Esophagus (tissue), 2 donors: ENCODE measurements around the gene OSCAR. TPM values are rescaled to one million over a fixed set of nuclear protein-coding genes. Genes with fewer than 3 reads are reported as not detected.
"Not testable (repeated sequence)": the region's sequence is repeated elsewhere in the genome, so short reads cannot be mapped to it uniquely, and the experiment has no call there.

ENCODE experiments used
- H3K27ac ChIP-seq, 2 donors: one replicate each; pipeline ENCODE4 v1.5.1; 2013; ENCODE audit warnings: low read depth in 2 of 2, mild to moderate bottlenecking in 2 of 2, inconsistent platforms in 1 of 2, low read length in 1 of 2, moderate library complexity in 1 of 2
- H3K27me3 ChIP-seq, 2 donors: one replicate each; pipeline ENCODE4 v1.6.1; 2013; ENCODE audit warnings: low read length in 2 of 2, control low read depth in 1 of 2, mild to moderate bottlenecking in 1 of 2; ENCODE audit not compliant: insufficient read depth in 2 of 2, control insufficient read depth in 1 of 2
- H3K36me3 ChIP-seq, 2 donors: one replicate each; pipeline ENCODE4 v1.6.1; 2013; ENCODE audit warnings: low read length in 1 of 2; ENCODE audit not compliant: control insufficient read depth in 2 of 2, insufficient read depth in 2 of 2
- H3K4me1 ChIP-seq, 2 donors: one replicate each; pipeline ENCODE4 v1.6.1; 2013; ENCODE audit warnings: low read length in 1 of 2; ENCODE audit not compliant: control insufficient read depth in 2 of 2, insufficient read depth in 2 of 2
- H3K4me3 ChIP-seq, 2 donors: one replicate each; pipeline ENCODE4 v1.5.1; 2013; ENCODE audit warnings: low read length in 2 of 2, mild to moderate bottlenecking in 2 of 2, low read depth in 1 of 2, moderate library complexity in 1 of 2
- H3K9me3 ChIP-seq, 2 donors: one replicate each; pipeline ENCODE4 v1.6.1; 2013; ENCODE audit warnings: mild to moderate bottlenecking in 2 of 2, low read depth in 1 of 2, low read length in 1 of 2, moderate library complexity in 1 of 2; ENCODE audit not compliant: control insufficient read depth in 2 of 2, insufficient read depth in 1 of 2
- WGBS, 2 donors: extraction: QIAGEN DNeasy Blood & Tissue Kit; methylation state at CpG; one replicate each; pipeline ENCODE4 v1.1.7; 2013; 5-methylcytosine and 5-hydroxymethylcytosine counted together
- polyA plus RNA-seq, 2 donors: library from polyadenylated mRNA; stranded (reverse); fragments of 200-250 nt; gene quantifications; one replicate each; pipeline ENCODE4 v1.2.3, GENCODE V29; 2013
- donor health status: healthy with polysubstance abuse.
- donor health status: Bipolar disorder and iron deficiency.

OSCAR gene
- polyA plus RNA-seq, 2 donors: 0.73 to 1.0 TPM

- Histone ChIP-seq H3K27ac (no peak overlapping the region), H3K4me1 (no peaks in the 10 kb centered on the region), H3K27me3 (no peaks in the 10 kb centered on the region), H3K9me3 (no peaks in the 10 kb centered on the region), H3K36me3 (peaks cover 4 to 45% of the 10 kb centered on the region in 2 donors), H3K4me3 (no peak overlapping the region)
- WGBS, 2 donors: 79 to 82% methylated on average over 19 to 21 of the region's 21 CpGs
Observed at GRCh38 chr19:54107876-54108490, 7.4 kb upstream of the OSCAR start.

- no peaks in the 10 kb centered on the region for H3K4me1 ChIP-seq
- 84% methylated on average over 15 of the region's 15 CpGs for WGBS, 2 donors
- no peak overlapping the region for H3K27ac ChIP-seq
- no peaks in the 10 kb centered on the region for H3K27me3 ChIP-seq
- H3K4me3 ChIP-seq: no peak overlapping the region
- H3K36me3 ChIP-seq: peaks cover 4 to 45% of the 10 kb centered on the region in 2 donors
- H3K9me3 ChIP-seq: no peaks in the 10 kb centered on the region
Observed at GRCh38 chr19:54106716-54107115, 6.1 kb upstream of the OSCAR start.

- 91 to 94% methylated on average over 10 of the region's 10 CpGs for WGBS, 2 donors
- H3K27me3 ChIP-seq: no peaks in the 10 kb centered on the region
- no peaks in the 10 kb centered on the region for H3K4me1 ChIP-seq
- H3K9me3 ChIP-seq: no peaks in the 10 kb centered on the region
- no peak overlapping the region for H3K4me3 ChIP-seq
- H3K27ac ChIP-seq: no peak overlapping the region
- peaks cover 4 to 43% of the 10 kb centered on the region in 2 donors for H3K36me3 ChIP-seq
Observed at GRCh38 chr19:54105796-54106195, 5.2 kb upstream of the OSCAR start.

- Histone ChIP-seq H3K9me3 (no peaks in the 10 kb centered on the region), H3K27me3 (no peaks in the 10 kb centered on the region), H3K27ac (no peak overlapping the region), H3K4me1 (no peaks in the 10 kb centered on the region), H3K4me3 (no peak overlapping the region), H3K36me3 (peaks cover 4 to 39% of the 10 kb centered on the region in 2 donors)
- 80 to 85% methylated on average over 11 of the region's 11 CpGs for WGBS, 2 donors
Observed at GRCh38 chr19:54104998-54105715, 4.6 kb upstream of the OSCAR start.

GRCh38 chr19:54102421-54103169, 2.0 kb upstream of the OSCAR start, which contains the start of gene NDUFA3:
TSS of gene NDUFA3 (plus strand) at chr19:54102855. CDS start at chr19:54102879, 24 bp downstream.
- peak within 1 kb of the TSS; percentile 91 to 94 for H3K4me3 ChIP-seq
- 2 to 3% methylated on average over 53 to 54 of the region's 54 CpGs for WGBS, 2 donors
- peaks cover 4 to 16% of the 10 kb centered on the region in 2 donors for H3K36me3 ChIP-seq
- H3K9me3 ChIP-seq: no peaks in the 10 kb centered on the region
- no peaks in the 10 kb centered on the region for H3K4me1 ChIP-seq
- peak within 1 kb of the TSS in 1 of 2 donors; percentile 87 for H3K27ac ChIP-seq
- H3K27me3 ChIP-seq: no peaks in the 10 kb centered on the region

- 75 to 79% methylated on average over 9 of the region's 9 CpGs for WGBS, 2 donors
- not testable (repeated sequence) for H3K27me3 ChIP-seq, H3K4me3 ChIP-seq, H3K36me3 ChIP-seq, H3K27ac ChIP-seq, H3K4me1 ChIP-seq, H3K9me3 ChIP-seq
Observed at GRCh38 chr19:54099903-54100255, 724 bp downstream of the OSCAR start.

GRCh38 chr19:54099190-54099902, 1.3 kb downstream of the OSCAR start:
- Histone ChIP-seq H3K9me3 (no peaks in the 10 kb centered on the region), H3K36me3 (no peaks in the 10 kb centered on the region), H3K4me3 (no peak overlapping the region), H3K27me3 (no peaks in the 10 kb centered on the region), H3K27ac (no peak overlapping the region), H3K4me1 (peaks cover 0 to 6% of the 10 kb centered on the region in 2 donors)
- WGBS, 2 donors: 87 to 90% methylated on average over 11 to 12 of the region's 12 CpGs

- H3K9me3 ChIP-seq: no peaks in the 10 kb centered on the region
- no peaks in the 10 kb centered on the region for H3K36me3 ChIP-seq
- WGBS, 2 donors: 11% methylated on average over 14 of the region's 14 CpGs
- H3K27me3 ChIP-seq: no peaks in the 10 kb centered on the region
- H3K27ac ChIP-seq: peak overlapping the region in 1 of 2 donors; percentile 47
- H3K4me3 ChIP-seq: peak overlapping the region; percentile 35 to 41
- H3K4me1 ChIP-seq: peaks cover 0 to 6% of the 10 kb centered on the region in 2 donors
Observed at GRCh38 chr19:54096617-54097106, 3.9 kb downstream of the OSCAR start.
